ENCODE measurements around the gene CPLX3. TPM values are rescaled to one million over a fixed set of nuclear protein-coding genes. Genes with fewer than 3 reads are reported as not detected.
A peak's percentile ranks its signal among the peaks of the same experiment; 100 is the strongest.

The CPLX3 gene
- total and polyA plus RNA-seq, 2 donors (not counting 1 experiment from before 2014, with no cell fraction given) = not detected

- peaks cover 2% of the 10 kb centered on the region for H3K4me1 ChIP-seq (ENCODE audit: control insufficient read depth, extremely low read depth, insufficient read depth, low read length)
- H3K27ac ChIP-seq (ENCODE audit: insufficient read depth, low read length) = no peak overlapping the region
- peak in 1 of 2 donors; percentile 45 for DNase-seq (ENCODE audit: low read depth in 2 of 2)
- TF ChIP-seq CTCF (conservative IDR thresholded peaks at IDR 0.05 in 1 of 2, IDR thresholded peaks at IDR 0.05 in 1 of 2; ENCODE audit: low read depth in 1 of 2, low read length in 2 of 2) (no peak), EZH2 (IDR thresholded peaks at IDR 0.05; ENCODE audit: low read length, missing control alignments) (no peak)
- H3K4me3 ChIP-seq (replicated peaks in 1 of 4; ENCODE audit: control extremely low read depth in 1 of 4, insufficient read depth in 1 of 4, low read depth in 3 of 4, low read length in 4 of 4) = no peak overlapping the region
- H3K79me2 ChIP-seq (ENCODE audit: control insufficient read depth, insufficient read depth, low read length) = no peaks in the 10 kb centered on the region
- H3K4me2 ChIP-seq (ENCODE audit: extremely low read depth, insufficient read depth, low read length) = no peak overlapping the region
- no peaks in the 10 kb centered on the region for H4K20me1 ChIP-seq (ENCODE audit: control insufficient read depth, extremely low read depth, insufficient read depth, low read length)
- H3K36me3 ChIP-seq (ENCODE audit: control insufficient read depth, insufficient read depth, low read length) = peaks cover 4% of the 10 kb centered on the region
- H2AFZ ChIP-seq (ENCODE audit: low read length) = no peak overlapping the region
- H3K27me3 ChIP-seq (ENCODE audit: control insufficient read depth, insufficient read depth, low read length) = no peaks in the 10 kb centered on the region
- no peak overlapping the region for H3K9ac ChIP-seq (ENCODE audit: insufficient read depth, low read length)
- no peaks in the 10 kb centered on the region for H3K9me3 ChIP-seq (ENCODE audit: control insufficient read depth, insufficient read depth, low read depth, low read length)
Observed at GRCh38 chr15:74808078-74808839, 18.2 kb upstream of the CPLX3 start.

GRCh38 chr15:74808840-74809229, 17.6 kb upstream of the CPLX3 start:
- Histone ChIP-seq H3K4me1 (ENCODE audit: control insufficient read depth, extremely low read depth, insufficient read depth, low read length) (peaks cover 2% of the 10 kb centered on the region), H3K36me3 (ENCODE audit: control insufficient read depth, insufficient read depth, low read length) (no peaks in the 10 kb centered on the region), H3K79me2 (ENCODE audit: control insufficient read depth, insufficient read depth, low read length) (no peaks in the 10 kb centered on the region), H3K4me2 (ENCODE audit: extremely low read depth, insufficient read depth, low read length) (no peak overlapping the region), H3K9ac (ENCODE audit: insufficient read depth, low read length) (no peak overlapping the region), H4K20me1 (ENCODE audit: control insufficient read depth, extremely low read depth, insufficient read depth, low read length) (no peaks in the 10 kb centered on the region), H3K9me3 (ENCODE audit: control insufficient read depth, insufficient read depth, low read depth, low read length) (no peaks in the 10 kb centered on the region), H2AFZ (ENCODE audit: low read length) (no peak overlapping the region), H3K27me3 (ENCODE audit: control insufficient read depth, insufficient read depth, low read length) (no peaks in the 10 kb centered on the region), H3K4me3 (replicated peaks in 1 of 4; ENCODE audit: control extremely low read depth in 1 of 4, insufficient read depth in 1 of 4, low read depth in 3 of 4, low read length in 4 of 4) (no peak overlapping the region), H3K27ac (ENCODE audit: insufficient read depth, low read length) (no peak overlapping the region)
- TF ChIP-seq EZH2 (IDR thresholded peaks at IDR 0.05; ENCODE audit: low read length, missing control alignments) (no peak), CTCF (conservative IDR thresholded peaks at IDR 0.05 in 1 of 2, IDR thresholded peaks at IDR 0.05 in 1 of 2; ENCODE audit: low read depth in 1 of 2, low read length in 2 of 2) (no peak)
- DNase-seq (ENCODE audit: low read depth in 2 of 2) = no peak

GRCh38 chr15:74809242-74809641, 17.2 kb upstream of the CPLX3 start:
- H3K4me3 ChIP-seq (replicated peaks in 1 of 4; ENCODE audit: control extremely low read depth in 1 of 4, insufficient read depth in 1 of 4, low read depth in 3 of 4, low read length in 4 of 4) = no peak overlapping the region
- TF ChIP-seq EZH2 (IDR thresholded peaks at IDR 0.05; ENCODE audit: low read length, missing control alignments) (no peak), CTCF (conservative IDR thresholded peaks at IDR 0.05 in 1 of 2, IDR thresholded peaks at IDR 0.05 in 1 of 2; ENCODE audit: low read depth in 1 of 2, low read length in 2 of 2) (no peak)
- H4K20me1 ChIP-seq (ENCODE audit: control insufficient read depth, extremely low read depth, insufficient read depth, low read length) = no peaks in the 10 kb centered on the region
- no peak overlapping the region for H3K4me2 ChIP-seq (ENCODE audit: extremely low read depth, insufficient read depth, low read length)
- no peaks in the 10 kb centered on the region for H3K79me2 ChIP-seq (ENCODE audit: control insufficient read depth, insufficient read depth, low read length)
- no peak overlapping the region for H3K9ac ChIP-seq (ENCODE audit: insufficient read depth, low read length)
- H2AFZ ChIP-seq (ENCODE audit: low read length) = no peak overlapping the region
- no peaks in the 10 kb centered on the region for H3K36me3 ChIP-seq (ENCODE audit: control insufficient read depth, insufficient read depth, low read length)
- H3K9me3 ChIP-seq (ENCODE audit: control insufficient read depth, insufficient read depth, low read depth, low read length) = no peaks in the 10 kb centered on the region
- peaks cover 2% of the 10 kb centered on the region for H3K4me1 ChIP-seq (ENCODE audit: control insufficient read depth, extremely low read depth, insufficient read depth, low read length)
- no peak overlapping the region for H3K27ac ChIP-seq (ENCODE audit: insufficient read depth, low read length)
- DNase-seq (ENCODE audit: low read depth in 2 of 2) = no peak
- no peaks in the 10 kb centered on the region for H3K27me3 ChIP-seq (ENCODE audit: control insufficient read depth, insufficient read depth, low read length)

Measured in fibroblast of lung (primary cell).